GM21367 (cell line): ENCODE data around the gene MTX1.
"Not testable (repeated sequence)": the region's sequence is repeated elsewhere in the genome, so short reads cannot be mapped to it uniquely, and the experiment has no call there.

Experiments
- ATAC-seq: cut with Tn5 transposase; IDR thresholded peaks from one replicate; pipeline ENCODE4 v1.9.1; 2021; ENCODE audit not compliant: unreplicated experiment

Gene MTX1

DNA sequence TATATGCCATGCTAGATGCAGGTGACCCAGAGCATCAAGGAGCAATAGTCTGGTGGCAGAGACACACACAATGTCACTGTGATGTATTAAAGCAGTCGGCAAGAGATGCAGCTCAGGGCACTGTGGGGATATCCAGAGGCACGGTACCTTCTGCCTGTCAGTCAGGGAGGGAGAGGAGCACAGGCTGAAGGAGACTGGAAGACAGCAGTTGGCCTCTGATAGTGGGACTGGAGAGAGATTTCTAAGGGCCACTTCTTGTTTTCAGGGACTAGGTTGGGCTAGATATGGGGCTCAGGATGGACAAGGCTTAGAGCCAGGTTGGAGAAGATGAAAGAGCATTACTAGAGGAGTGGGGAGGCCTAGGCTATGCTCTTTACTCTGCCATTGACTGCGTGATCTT, 22.8 kb downstream of the MTX1 start:
- ATAC-seq = not testable (repeated sequence)

DNA sequence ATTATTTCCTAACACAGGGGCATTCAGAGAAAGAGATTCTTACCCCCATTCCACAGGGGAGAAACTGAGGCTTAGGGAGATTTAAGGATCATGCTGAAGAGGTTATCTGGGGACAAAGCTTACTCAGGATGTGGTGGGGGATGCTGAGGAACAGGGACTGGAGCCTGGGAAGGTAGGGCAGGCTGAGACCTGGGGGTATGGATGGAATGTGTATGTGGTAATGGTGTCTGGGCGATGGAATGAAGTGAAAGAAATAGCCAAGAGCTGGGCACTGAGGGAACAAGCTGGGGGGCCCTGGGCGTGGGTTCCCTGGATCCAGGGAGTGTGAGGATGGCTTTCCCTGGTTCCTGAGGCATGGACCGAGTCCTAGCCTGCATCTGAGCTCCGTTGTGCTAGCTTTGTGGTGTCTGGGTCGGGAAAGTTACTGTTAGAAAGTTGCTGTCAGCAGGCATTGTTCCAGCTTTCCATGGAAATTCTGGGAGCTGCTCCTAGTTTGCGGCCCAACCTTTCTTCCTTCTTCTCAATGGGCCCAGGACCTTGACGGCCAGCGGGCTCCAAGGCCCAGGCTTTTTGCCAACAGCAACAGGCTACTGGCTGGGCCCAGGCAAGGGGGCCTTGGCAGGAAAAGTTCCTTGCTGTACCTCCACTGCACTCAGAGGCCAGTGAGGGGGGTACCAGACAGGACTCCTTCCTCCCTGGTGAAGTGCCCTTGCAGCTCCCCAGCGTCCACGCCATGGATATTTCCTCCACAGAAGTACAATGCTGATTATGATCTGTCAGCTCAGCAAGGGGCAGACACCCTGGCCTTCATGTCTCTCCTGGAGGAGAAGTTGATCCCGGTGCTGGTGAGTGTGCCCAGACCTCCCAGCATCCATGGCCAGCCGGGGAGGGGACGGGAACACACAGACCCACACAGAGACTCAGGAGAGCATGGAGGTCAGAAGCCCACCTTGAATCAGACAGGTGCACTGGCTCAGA, 23.8 kb downstream of the MTX1 start:
- ATAC-seq = not testable (repeated sequence)

DNA sequence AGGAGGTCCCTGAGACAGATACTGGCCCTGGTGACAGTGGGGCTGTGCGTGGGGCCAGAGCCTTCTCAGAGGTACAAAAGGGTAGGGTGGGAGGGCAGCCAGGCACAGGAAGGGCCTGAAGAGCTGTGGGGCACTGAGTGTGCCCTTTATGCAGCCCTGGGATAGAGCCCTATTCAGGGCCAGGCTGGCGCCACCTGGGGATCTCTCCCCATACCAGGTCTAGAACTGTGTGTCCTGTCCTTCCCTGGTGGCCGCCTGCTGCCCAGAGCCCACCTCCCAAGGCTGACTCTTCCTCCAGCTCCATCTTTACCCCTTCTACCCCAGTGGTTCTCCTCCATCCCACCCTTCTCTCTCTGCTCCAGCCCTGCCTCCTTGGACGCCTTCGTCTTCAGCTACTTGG, 25.0 kb downstream of the MTX1 start:
- not testable (repeated sequence) for ATAC-seq

DNA sequence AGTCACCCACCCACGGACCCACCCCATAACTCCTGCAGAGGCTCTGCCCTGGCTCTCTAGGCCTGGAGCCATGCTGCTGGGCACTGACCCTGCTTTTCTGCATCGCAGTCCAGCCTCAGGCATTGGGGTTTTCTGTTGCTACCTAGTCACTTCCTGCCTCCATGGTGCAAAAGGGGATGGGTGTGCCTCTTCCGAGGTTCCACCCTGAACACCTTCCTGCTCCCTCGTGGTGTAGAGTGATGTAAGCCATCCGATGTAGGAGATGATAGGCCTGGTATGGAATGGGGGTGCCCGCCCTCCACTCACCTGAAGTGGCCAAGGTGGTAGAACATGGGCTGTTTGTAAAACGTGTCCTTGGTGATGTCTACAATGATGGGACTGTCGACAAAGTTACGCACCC, 26.9 kb downstream of the MTX1 start:
- not testable (repeated sequence) for ATAC-seq

DNA sequence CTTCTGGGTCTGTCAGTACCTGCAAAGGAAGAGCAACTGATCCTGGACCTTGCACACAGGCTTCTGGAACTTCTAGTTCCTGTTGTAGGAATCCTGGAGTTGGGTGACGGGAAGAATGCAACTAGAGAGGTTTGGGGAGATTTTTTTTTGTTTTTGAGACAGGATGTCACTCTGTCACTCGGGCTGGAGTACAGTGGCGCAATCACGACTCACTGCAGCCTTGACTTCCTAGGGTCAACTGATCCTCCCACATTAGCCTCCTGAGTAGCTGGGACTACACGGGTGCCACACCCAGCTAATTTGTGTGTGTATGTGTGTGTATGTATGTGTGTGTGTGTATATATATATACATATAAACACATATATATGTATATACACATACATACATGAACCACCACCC, 28.0 kb downstream of the MTX1 start:
- ATAC-seq = no peak

DNA sequence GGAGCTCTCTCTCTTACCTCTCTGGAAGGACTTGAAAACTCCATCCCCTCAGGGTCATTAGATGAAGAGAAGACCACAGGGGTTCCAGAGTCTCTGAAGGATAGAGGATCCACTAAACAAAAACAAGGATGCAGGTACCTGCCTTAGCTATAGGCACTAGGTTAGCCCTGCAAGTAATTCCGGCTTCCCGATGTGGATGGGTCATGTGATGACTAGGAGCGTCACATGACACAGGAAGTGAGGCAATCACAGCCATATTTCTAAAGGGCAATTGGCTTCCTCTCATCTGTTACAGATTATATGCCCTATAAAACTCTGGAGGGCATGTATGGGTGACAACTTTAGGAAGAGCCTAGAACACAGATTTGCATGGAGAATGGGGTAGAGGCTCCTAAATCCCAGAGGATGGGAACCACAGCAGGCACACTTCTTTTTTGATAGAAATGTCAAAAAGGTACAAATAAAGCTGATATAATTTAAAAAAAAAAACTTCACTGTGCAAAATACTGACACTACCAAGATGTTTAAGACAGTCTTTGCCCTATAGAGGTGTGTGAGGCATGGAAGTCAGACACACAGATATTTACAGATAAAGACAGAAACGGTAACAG, 32.7 kb downstream of the MTX1 start:
- no peak for ATAC-seq

DNA sequence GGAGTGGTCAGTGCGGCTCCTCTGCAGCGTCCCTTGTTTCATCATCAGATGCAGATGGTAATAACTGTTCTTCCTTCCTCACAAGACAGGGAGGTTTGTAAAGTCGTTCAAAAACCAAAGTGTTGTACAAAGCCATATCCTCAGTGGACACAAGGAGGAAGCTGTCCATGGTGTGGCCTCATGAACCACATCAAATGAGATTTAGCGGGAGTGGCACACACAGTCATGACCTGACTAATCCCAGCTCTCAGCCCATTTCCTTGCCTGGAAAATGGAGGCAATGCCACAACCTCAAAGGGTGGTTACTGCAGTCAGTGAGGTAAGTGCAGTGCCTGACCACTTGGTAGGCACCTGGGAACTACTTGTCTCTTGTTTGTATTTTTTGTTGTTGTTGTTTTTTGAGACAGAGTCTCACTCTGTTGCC, 33.4 kb downstream of the MTX1 start:
- no peak for ATAC-seq

DNA sequence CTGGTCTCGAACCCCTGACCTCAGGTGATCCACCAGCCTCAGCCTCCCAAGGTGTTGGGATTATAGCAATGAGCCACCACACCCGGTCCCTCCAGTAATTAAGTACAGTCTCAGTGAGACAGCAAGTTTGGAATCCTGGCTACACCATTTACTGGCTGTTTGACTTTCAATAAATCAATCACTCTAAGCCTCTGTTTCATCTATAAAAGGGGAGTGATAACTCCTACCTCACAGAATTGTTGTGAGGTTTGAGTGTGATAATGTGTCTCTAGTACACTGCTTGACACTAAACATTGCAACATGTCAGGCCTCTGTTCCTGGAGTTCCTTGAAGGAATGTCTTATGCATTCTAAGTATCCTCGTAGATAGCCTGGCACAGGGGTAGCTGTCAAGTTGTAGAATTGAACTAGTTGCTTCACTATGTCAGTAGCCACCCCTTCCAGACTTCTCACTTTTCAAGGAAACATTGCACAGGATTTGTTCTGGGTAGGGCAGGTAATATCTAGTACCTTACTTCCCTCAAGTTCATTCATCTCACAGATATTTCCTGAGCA, 34.4 kb downstream of the MTX1 start:
- no peak for ATAC-seq

DNA sequence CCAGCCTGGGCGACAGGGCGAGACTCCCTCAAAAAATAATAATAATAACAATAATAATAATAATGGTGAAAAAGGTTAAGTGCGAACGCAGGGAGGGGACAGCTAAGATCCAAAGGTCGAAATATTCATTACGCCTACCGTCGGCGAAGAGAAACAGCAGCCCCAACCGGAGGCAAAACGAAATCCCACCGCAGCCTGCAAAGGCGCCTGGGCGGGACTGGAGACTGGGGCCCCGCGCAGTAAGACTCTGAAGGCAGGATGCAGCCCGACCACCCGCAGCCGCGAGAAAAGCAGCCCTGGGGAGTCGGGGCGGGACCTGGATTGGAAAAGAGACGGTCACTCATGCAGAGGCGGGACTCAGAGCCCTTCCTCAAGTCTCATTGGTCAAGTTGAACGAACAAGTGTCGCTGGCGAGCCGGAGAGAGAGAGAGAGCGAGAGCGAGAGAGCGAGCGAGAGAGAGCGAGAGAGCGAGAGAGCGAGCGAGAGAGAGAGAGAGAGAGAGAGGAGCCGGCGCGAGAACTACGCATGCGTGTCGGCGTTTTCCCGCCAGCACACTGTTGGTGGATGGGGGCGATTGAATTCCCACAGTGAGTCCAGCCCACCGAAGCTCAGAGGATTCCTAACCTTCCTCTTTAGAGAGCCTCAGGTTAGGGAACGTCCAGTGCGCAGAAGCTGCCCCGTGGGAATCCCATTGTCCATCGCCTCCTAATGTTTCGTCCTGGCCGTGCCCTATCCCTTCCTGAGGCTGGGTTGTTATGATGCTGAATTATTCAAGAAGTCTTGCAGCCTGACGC, 36.1 kb downstream of the MTX1 start:
- peak; percentile 69 for ATAC-seq

DNA sequence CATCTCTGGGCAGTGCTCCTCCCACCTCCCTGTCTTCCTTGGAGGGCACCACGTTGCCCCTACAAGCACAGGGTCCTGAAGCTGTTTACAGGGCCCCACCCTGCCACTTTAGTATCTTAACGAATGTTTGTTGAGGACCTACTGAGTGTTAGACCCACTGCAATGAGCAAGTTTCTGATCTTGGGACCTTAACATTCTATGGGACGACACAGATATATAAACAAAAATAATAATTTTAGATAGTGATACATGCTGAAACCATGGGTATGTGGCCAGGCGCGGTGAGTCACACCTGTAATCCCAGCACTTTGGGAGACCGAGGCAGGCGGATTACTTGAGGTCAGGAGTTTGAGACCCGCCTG, 36.6 kb downstream of the MTX1 start:
- ATAC-seq = no peak

DNA sequence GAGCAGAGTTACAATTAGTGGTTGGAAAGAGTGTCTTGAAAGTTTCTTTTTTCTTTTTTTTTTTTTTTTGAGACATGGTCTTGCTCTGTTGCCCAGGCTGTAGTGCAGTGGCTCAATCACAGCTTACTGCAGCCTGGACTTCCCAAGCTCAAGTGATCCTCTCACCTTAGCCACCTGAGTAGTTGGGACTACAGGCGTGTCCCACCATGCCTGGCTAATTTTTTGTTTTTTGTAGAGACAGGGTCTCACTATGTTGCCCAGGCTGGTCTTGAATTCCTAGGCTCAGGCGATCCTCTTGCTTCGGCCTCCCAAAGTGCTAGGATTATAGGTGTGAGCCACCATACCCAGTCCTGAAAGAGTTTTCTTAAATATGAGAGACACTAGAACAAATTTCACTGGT, 38.3 kb downstream of the MTX1 start:
- ATAC-seq = not testable (repeated sequence)

DNA sequence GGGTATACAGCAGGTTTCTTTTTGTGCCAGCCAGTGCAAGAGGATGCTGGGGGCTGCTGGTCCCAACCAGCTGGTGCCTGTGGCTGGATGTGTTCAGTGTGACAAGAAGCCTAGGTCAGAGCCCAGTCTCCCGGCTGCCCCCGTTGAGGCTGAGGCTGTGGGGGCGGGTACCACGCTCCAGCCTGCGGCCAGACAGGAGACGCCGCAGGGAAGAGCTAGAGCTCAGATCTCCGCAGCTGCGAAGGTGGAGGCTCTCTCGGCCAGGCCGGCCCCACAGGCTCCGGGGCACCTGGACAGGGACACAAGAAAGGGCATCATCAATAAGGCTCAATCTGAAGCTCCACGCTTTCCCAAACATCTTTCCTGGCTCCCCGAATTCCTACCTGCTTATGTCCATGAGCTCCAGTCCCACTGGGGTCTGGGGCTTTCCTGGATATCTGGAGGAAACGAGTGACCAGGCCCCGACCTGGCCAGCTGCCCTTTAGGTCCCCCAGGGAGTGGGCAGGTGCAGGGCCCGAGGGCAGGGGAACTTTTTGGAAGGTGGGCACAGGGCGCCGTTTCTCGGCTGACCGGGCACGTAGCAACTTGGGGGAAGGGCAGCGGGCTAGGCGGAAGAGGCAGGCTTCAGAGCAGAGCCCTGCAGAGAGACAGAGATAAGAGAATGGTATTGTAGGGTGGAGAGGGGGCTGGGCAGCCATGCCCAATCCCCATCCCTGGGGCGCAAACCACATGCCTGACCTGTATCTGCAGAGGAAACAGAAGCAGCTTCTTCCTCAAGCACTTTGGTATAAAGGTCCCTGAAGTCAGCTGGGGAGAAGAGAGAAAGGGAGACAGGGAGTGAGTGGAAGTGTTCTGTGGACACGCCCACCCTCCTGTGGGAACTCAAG, 39.4 kb downstream of the MTX1 start:
- ATAC-seq = no peak

DNA sequence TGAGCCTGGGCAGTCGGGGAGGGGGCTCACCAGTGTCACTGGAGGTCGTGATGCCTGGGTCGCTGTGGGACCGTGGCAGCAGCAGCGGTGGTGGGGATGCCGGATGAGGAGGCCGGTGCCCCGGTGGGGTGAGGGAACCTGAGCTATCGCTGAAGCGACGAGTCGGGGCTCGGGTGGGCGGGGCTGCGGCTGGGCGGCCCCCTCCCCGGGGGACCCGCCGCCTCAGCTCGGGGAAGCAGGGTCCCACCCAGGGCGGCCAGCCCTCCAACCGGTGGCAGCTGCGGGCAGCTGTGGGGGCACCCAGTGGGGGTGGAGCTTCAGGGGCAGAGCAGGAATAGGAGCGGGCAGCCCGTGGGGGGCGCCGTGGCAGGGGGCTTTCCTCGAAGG, 41.7 kb downstream of the MTX1 start:
- ATAC-seq = no peak

DNA sequence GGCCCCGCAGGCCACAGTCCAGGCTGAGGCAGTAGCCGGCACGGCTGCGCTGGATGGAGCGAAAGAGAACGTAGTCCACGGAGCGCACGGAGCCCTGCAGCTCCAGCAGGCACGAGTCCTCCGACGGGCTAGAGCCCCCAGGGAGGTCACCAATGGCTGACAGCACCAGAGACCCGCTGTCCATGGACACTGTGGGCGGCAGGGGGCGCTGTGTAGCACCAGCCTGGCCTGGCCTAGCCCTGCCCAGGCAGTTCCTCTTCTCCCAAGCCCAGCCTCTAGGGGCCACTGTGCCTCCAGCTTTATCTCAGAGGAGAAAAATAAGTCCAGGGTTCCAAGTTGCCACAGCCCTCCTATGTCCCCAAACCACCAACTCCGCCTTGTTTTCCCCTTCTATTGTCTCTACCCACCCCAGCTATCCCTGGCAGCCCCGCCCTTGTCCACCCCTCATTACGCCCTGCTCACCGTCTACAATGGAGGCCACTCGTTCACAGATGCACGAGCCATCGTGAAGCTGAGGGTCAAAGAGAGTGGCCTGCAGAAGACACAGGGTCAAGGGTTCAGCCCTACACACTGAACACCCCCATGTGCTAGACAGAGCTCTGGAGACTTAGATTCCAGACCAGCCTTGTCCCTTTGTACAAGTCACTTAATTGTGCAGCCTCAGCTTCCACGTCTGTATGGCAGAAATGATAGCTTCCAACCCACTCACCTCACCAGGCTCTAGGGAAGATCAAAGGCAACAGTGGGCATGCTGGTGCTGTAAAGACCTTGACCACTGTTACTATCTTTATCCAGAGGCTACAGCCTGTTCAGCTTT, 42.3 kb downstream of the MTX1 start:
- ATAC-seq = peak; percentile 69

DNA sequence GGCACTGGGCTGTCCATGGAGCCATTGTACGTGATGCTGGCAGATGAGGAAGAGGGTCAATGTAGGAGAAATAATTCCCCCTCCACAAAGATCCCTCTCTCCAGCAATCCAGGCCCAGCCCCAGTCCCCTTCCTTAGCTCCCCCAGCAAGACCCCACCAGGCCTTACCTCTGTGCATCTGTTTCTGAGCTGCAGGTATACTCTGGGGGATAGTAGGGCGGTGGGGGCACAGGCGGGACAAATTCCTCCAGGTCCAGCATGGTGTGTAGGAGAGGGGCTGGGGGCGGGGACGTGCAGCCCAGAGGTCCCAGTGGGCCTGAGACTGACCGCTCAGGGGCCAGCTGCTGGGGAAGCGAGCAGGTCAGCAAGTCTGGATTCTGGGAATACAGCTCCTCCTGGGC, 43.1 kb downstream of the MTX1 start:
- ATAC-seq = no peak

DNA sequence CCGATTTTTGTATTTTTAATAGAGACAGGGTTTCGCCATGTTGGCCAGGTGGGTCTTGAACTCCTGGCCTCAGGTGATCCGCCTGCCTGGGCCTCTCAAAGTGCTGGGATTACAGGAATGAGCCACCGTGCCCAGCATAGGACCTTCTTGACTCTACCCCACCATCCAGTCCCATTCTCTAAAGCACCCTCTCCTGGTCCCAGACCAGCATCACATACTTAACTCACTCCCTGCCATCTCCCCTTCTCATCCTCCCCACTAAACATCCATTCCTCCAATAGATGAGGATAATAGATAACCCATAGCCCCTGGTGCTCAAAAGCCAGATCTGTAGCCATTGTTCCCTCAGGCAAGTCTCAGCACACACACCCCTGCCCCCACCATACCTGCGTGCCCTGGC, 44.7 kb downstream of the MTX1 start:
- ATAC-seq = no peak

DNA sequence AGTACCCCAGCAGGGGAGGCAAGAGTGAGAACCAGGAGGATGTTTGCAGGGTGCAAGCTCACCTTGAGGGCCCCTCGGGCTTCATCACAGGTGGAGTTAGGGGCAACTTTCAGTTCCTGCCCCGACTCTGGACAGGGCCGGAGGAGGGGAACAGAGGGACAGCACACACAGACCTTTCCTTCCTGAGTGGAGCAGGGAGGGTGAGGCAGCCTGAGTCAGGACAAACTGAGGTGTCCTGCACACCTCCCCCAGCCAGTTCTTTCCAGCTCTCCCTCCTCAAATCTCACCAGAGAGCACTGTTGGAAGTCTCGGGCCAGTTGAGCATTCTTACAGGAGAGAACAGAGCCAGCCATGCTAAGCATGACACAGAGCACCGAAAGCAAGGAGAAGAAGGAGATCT, 45.3 kb downstream of the MTX1 start:
- no peak for ATAC-seq

DNA sequence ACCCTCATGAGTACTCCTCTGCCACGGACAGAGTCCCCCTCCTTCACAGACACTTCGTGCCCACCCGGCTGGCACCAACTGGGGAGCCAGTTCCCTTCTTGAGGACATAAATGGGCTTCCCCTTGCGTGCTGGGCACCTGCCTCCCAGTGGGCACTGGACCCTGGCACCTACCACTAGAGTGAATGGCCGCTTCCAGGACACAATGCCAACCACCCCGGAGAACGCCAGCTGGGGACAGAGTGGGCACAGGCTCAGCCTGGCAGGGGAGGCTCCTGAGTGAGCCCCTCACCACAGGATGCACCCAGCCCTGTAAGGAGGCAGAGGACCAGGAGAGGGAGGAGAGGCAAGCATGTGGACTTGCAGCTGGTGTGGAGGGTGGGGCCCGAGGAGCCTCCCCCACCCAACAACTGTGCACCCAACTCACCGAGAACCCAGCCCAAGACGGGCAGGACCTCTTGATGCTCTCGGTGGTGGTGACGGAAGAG, 45.8 kb downstream of the MTX1 start:
- no peak for ATAC-seq

DNA sequence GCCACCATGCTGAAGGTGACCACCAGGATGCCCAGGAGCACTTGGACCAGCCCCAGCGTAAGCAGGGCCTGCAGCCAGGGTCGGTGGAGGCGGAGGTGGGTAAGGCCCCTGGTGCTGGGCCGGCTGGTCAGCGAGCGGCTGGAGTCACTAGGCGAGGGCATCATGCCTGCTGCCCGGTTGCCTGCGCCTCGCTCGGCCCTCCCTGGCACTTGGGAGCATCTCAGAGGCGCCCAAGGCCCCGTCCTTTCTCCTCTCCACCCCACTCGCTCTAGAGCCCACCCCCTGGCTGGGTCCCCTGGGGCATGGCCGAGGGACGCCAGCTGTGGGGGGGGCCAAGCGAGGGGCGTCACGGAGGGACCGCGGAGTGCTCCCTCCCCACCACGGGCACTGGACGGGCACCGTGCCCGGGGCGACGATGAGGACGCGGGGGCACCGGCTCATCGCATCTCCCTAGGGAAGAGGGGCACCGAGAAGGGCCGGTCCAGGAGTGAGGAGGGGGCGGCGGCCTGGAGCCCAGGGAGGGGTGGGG, 46.3 kb downstream of the MTX1 start:
- no peak for ATAC-seq
